ENCODE measurements around the gene RUFY1.
A peak's percentile ranks its signal among the peaks of the same experiment; 100 is the strongest.
"Not testable (repeated sequence)": the region's sequence is repeated elsewhere in the genome, so short reads cannot be mapped to it uniquely, and the experiment has no call there.

Gene RUFY1

DNA sequence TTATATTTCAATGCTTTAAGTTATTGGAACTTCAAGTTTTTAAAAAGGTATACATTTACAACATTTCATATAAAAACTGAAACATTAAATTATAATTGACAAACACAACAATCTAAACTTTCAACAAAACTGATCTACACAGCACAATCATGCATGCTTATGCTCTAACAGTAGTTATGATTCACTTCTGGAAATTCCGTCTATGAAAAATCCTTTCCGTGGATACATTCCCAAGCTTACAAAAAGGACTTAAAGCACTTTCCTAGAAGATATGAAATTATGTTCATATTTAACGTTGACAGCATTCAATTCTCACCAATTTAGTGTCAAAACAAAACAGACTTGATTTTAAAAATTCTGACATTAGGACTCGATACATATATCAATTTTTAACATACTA is 69.4 kb downstream of the RUFY1 start:
- no peaks in the 10 kb centered on the region for H3K27me3 ChIP-seq
- TF ChIP-seq Cebpa-rat (IDR thresholded peaks at IDR 0.05): no peak
- peaks cover 85% of the 10 kb centered on the region for H4K20me1 ChIP-seq
- H3K4me2 ChIP-seq: peak overlapping the region; percentile 88
- peak overlapping the region; percentile 95 for H3K4me3 ChIP-seq
- H3K9me3 ChIP-seq: no peaks in the 10 kb centered on the region
- peaks cover 57% of the 10 kb centered on the region for H3K4me1 ChIP-seq
- peaks cover 77% of the 10 kb centered on the region for H3K36me3 ChIP-seq
- no peak overlapping the region for H3K9ac ChIP-seq
- H3K27ac ChIP-seq: no peak overlapping the region

DNA sequence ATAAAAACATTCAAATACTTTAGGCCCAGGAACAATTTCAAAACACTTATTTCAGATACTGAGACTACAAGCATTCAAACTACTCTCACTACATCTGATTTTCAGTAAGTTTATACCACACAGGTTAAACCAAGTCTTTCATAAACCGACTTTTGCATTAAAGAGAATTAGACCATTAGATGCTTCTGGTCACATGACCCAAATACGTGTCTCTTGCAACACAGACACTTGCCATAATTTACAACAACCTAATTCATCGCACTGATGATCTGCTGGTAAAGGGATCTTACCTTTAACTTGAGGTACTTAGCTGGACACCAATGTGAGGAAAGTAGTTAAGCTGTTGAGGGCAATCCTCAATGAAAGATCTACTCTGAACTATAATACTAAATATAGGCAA is 69.9 kb downstream of the RUFY1 start:
- no peak overlapping the region for H3K27ac ChIP-seq
- peaks cover 62% of the 10 kb centered on the region for H3K4me1 ChIP-seq
- H3K4me2 ChIP-seq: peak overlapping the region; percentile 88
- H3K9me3 ChIP-seq: no peaks in the 10 kb centered on the region
- no peaks in the 10 kb centered on the region for H3K27me3 ChIP-seq
- peak overlapping the region; percentile 100 for H3K9ac ChIP-seq
- peak overlapping the region; percentile 95 for H3K4me3 ChIP-seq
- peaks cover 72% of the 10 kb centered on the region for H3K36me3 ChIP-seq
- peaks cover 80% of the 10 kb centered on the region for H4K20me1 ChIP-seq
- no peak for TF ChIP-seq Cebpa-rat (IDR thresholded peaks at IDR 0.05)

DNA sequence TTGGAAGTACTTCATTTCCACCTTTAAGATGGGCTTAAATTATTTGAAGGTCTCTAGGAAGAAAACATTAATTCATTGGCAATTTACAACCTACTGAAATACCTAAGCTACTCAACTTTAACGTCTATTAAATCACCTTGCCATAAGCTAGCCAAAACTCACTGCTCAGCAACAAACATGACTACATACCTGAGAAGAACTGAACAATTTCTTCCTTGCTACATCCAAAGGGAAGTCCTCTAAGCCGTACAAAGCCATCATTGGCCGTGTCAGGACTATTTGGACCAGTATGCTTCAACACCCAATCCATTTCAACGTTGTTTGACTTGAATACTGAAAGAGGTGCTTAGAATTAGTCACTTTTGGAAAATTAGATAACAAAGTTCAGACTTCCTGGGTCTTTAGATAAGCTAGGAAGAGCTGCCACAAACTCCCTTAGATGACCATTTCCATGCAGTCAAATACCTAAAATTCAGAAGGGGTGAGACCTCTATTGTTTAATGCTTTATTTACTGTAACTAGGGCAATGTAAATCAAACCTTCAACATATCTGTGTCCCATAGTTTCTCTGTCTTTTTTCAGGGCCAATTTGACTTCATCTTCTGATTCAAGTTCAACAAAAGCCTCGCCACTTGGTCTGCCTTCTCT is 70.5 kb downstream of the RUFY1 start:
- Histone ChIP-seq H3K4me3 (peak overlapping the region; percentile 95), H3K36me3 (peaks cover 66% of the 10 kb centered on the region), H3K9me3 (no peaks in the 10 kb centered on the region), H3K4me1 (peaks cover 63% of the 10 kb centered on the region), H3K27me3 (no peaks in the 10 kb centered on the region), H4K20me1 (peaks cover 75% of the 10 kb centered on the region), H3K4me2 (peak overlapping the region; percentile 88), H3K9ac (peak overlapping the region; percentile 100), H3K27ac (no peak overlapping the region)
- no peak for TF ChIP-seq Cebpa-rat (IDR thresholded peaks at IDR 0.05)

DNA sequence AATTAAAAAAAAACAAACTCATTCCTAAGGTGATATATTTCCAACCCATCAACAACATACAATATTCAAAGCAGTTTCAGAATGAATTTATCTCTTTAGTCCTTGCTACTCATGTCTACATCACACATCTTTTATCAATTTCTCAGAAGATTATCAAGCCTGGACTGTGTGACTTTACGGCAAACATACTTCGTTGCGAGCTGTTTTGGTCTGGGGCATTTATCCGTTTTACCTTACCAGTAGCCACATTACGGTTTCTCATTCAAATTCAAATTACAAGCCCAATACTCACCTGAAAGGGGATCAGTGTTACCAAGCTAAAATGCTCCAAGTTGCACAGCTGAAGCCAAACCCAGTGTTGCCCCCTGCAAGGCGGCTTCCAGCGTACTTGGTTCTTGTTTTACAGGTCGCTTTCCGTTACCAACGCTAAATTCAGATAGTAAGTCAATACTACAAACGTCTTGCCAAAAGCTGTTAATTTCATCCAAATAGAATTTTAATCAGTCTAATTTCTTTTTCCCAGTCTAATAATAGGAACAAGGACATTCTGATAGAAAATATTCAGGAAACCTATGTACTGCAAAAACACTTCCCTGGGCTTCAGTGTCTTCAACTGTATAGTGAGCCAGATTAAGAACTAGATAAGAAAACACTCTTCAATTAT is 71.3 kb downstream of the RUFY1 start:
- no peak for TF ChIP-seq Cebpa-rat (IDR thresholded peaks at IDR 0.05)
- Histone ChIP-seq H3K9me3 (no peaks in the 10 kb centered on the region), H3K9ac (peak overlapping the region; percentile 100), H3K27ac (peak overlapping the region; percentile 77; the same call in 1 of the 2 replicates), H3K4me1 (peaks cover 63% of the 10 kb centered on the region), H4K20me1 (peaks cover 66% of the 10 kb centered on the region), H3K36me3 (peaks cover 58% of the 10 kb centered on the region), H3K4me3 (peak overlapping the region; percentile 95), H3K27me3 (no peaks in the 10 kb centered on the region), H3K4me2 (peak overlapping the region; percentile 88)

DNA sequence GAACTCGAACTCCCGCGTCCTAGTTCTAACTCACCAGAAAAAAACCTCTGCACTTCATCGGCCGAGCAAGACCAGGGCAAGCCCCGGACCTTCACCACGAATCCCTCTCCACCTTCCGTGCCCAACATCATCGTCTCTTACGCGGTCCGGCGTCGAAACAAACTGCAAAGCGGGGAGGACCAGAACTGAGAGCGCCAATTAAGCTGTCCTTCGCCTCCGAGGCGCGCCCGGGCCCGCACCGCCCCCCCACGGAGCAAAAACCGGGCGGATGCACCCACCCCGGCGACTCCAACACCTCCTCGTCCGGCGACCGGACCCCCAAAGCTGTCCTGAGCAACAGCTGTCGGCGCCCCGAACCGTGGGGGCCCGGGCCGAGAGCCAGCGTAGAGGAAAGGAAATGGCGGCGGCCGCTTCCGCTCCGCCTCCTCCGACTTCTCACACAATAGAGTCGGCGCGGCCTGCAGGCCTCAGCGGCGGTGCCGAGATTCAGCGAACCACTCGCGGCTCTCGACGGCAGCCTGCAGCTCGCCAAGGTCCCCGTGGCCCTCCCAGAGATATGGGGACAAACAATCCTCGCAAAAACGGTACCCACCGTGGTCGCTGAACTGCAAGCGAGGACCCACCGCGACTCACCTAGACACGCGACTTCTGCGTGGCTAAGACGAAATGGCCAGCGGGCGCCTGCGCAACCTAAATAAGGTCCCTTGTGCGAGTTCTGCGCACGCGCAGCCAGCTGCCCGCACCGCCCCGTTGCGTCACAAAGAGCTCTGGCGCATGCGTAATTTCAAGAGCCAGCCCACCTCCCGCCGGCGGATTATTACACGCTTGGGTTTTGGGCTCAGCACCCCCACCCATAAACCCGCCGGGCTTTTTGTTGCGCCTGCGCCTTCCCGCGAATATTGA is 72.9 kb downstream of the RUFY1 start, which contains the start of gene HNRNPH1:
Gene HNRNPH1, minus strand, starts transcription at position 669 of the 903 bp plus-strand sequence. Its CDS starts 538 bp downstream, at position 131.
- Histone ChIP-seq H3K9ac (peak within 1 kb of the TSS; percentile 100), H3K4me3 (peak within 1 kb of the TSS; percentile 95), H3K27ac (peak within 1 kb of the TSS; percentile 100), H3K36me3 (peaks cover 42% of the 10 kb centered on the region), H3K4me1 (peaks cover 51% of the 10 kb centered on the region), H3K4me2 (peak within 1 kb of the TSS; percentile 96), H3K27me3 (no peaks in the 10 kb centered on the region), H4K20me1 (peaks cover 51% of the 10 kb centered on the region), H3K9me3 (no peaks in the 10 kb centered on the region)
- TF ChIP-seq Cebpa-rat (IDR thresholded peaks at IDR 0.05): peak; percentile 66; the same call in 1 of the 2 replicates

DNA sequence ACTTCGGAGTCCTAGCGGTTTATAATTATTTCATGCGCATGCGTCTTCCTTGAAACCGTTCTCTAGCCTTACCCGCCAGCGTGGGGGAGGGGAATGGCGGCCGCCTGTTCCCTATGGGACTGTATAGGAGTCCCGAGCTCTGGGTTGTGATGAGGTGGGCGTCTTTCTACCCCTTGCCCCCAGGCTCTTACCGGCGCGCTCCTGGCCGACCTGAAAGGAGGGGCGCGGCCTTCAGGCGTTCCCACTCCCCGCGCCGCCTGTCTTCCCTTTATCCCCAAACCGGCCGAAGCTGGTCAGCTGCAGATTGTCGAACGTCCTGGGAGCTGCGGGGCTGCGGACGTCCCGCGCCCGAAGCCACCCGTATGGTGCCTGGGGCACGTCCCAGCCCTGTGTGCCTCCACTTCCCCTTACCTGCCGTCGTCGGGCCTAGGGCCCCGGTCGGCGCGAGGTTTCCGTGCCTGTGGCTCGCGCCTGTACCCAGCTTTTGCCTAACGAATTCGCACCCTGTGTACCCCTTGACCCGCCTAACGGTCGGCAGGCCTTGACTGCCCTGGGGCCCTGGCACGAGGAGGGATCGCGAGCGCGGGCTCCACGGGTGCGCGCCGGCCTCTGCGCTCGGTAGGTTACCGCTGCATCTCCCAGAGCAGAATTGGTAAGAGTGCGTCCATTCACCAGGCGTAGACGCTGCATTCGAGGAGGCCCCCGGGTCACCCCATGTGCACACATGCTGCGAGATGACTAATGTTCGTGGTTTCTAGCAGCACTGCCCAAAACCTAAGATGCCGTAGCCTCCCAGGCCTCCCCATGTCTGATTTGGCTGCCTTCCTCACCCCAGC is 73.8 kb downstream of the RUFY1 start:
- peaks cover 42% of the 10 kb centered on the region for H3K4me1 ChIP-seq
- peaks cover 39% of the 10 kb centered on the region for H3K36me3 ChIP-seq
- peak overlapping the region; percentile 100 for H3K27ac ChIP-seq
- peak overlapping the region; percentile 96 for H3K4me2 ChIP-seq
- no peaks in the 10 kb centered on the region for H3K27me3 ChIP-seq
- peak overlapping the region; percentile 97 for H3K9ac ChIP-seq
- H4K20me1 ChIP-seq: peaks cover 42% of the 10 kb centered on the region
- H3K9me3 ChIP-seq: no peaks in the 10 kb centered on the region
- no peak for TF ChIP-seq Cebpa-rat (IDR thresholded peaks at IDR 0.05)
- H3K4me3 ChIP-seq: peak overlapping the region; percentile 95

DNA sequence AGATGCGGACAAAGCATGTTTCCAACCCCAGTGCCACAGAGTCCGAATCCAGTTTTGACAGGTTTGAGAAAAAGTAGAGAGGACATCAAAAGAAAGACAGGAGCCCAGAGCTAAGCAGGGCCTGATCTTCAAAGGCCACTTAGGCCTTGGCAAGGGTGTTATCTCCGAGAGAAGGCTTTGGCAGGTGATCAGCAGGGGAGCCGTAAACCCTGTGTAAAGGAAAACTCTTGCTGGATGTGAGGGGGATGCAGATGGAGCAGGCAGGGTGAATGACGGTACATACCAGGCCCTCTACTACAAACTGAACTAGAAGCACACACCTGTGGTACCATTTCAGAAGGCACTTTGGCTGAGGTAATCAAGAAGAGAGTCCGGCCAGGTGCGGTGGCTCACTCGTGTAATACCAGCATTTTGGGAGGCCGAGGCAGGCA is 74.5 kb downstream of the RUFY1 start:
- Histone ChIP-seq H3K36me3 (peaks cover 39% of the 10 kb centered on the region), H3K9me3 (no peaks in the 10 kb centered on the region), H4K20me1 (peaks cover 34% of the 10 kb centered on the region), H3K4me1 (peaks cover 35% of the 10 kb centered on the region), H3K4me2 (peak overlapping the region; percentile 96), H3K27me3 (no peaks in the 10 kb centered on the region), H3K4me3 (peak overlapping the region; percentile 95; the same call in 1 of the 2 replicates), H3K27ac (peak overlapping the region; percentile 100), H3K9ac (peak overlapping the region; percentile 97)
- TF ChIP-seq Cebpa-rat (IDR thresholded peaks at IDR 0.05): no peak

DNA sequence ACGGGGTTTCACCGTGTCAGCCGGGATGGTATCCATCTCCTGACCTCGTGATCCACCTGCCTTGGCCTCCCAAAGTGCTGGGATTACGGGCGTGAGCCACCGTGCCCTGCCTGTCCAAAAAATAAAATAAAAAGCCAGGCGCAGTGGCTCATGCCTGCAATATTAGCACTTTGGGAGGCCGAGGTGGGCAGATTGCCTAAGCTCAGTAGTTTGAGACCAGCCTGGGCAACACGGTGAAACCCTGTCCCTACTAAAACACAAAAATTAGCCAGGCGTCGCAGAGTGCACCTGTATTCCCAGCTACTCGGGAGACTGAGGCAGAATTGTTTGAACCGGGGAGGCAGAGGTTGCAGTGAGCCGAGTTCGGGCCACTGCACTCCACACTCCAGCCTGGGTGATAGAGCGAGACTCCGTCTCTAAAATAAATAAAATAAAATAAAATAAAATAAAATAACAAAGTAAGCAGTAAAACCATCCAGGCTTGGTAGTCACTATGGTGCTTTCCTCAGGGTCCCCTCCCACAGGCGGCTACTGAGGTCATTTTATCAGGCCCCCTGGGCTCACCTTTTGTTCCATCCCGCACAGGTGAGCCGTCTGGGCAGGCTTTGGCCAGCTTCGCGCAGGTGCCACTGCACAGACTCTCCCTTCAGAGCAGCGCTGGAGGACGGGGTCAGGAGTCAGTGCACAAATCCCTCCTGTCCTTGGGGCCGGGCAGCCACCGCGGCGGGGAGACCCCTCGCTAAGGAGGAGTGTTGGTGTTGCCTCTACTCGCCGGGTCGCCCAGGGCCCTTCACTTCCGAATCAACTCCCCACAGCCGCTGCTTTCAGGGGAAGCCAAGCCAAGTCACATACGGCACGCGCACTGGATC is 83.4 kb downstream of the RUFY1 start:
- peaks cover 18% of the 10 kb centered on the region for H3K4me1 ChIP-seq
- H3K4me2 ChIP-seq: peak overlapping the region; percentile 75
- peaks cover 13% of the 10 kb centered on the region for H3K9me3 ChIP-seq
- H3K27me3 ChIP-seq, H4K20me1 ChIP-seq: not testable (repeated sequence)
- peaks cover 23% of the 10 kb centered on the region for H3K36me3 ChIP-seq
- peak overlapping the region; percentile 52; the same call in 1 of the 2 replicates for H3K9ac ChIP-seq
- H3K4me3 ChIP-seq: peak overlapping the region; percentile 66
- 0 out of 2 replicates have a peak overlapping the region, but pooled peaks have one; percentile 1 for H3K27ac ChIP-seq

DNA sequence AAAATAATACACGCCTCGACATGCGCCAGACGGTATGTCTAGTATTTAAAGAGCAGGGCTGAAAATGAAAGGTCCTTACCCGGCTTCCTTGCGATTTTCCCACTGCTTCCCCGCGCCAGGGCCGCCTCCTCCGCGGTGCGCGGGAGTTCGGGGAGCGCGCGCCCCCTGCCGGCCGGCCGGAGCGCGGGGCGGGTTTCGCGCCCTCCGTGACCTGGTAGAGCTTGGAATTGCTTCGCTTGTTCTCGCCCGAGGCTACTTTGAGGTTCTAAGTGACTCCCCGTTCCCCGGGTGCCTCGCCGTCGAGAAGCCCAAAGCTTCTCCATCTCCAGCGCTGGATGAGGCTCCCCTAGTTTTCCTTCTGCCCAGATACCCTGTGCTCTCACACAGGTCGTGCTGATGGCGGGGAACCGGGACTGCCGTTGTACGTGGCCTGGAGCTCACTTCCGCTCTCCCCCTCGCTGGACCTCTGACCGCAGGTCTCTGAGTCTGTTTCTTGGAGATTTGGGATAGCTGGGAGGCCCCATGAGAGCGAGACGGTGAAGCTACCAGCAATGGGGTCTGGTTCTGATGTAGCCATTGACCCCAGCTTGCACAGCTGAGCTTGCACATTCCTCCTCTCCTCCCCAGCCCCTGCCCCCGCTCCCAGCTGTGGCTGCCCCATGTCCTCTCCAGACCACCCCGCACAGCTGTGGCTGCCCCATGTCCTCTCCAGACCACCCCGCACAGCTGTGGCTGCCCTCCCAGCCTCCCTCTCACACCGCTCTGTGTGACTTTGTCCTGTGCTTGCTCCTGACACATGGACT is 84.2 kb downstream of the RUFY1 start:
- not testable (repeated sequence) for H4K20me1 ChIP-seq, H3K4me3 ChIP-seq, H3K27ac ChIP-seq, H3K4me2 ChIP-seq, H3K27me3 ChIP-seq, H3K9ac ChIP-seq
- peaks cover 18% of the 10 kb centered on the region for H3K4me1 ChIP-seq
- peaks cover 19% of the 10 kb centered on the region for H3K36me3 ChIP-seq
- H3K9me3 ChIP-seq: peaks cover 13% of the 10 kb centered on the region

DNA sequence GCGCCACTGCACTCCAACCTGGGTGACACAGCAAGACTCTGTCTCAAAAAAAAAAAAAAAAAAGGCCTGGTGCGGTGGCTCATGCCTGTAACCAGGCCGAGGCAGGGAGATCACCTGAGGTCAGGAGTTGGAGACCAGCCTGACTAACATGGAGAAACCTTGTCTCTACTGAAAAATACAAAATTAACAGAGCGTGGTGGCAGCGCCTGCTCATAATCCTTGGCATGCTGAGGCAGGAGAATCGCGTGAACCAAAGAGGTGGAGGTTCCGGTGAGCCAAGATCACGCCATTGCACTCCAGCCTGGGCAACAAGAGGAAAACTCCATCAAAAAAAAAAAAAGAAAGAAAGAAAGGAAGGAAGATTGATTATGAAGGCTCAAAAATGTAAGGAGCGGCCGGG is 88.9 kb downstream of the RUFY1 start:
- not testable (repeated sequence) for H3K4me3 ChIP-seq, H3K27ac ChIP-seq, H4K20me1 ChIP-seq, H3K9ac ChIP-seq, H3K36me3 ChIP-seq, H3K27me3 ChIP-seq, H3K9me3 ChIP-seq, H3K4me2 ChIP-seq
- H3K4me1 ChIP-seq: peaks cover 17% of the 10 kb centered on the region

DNA sequence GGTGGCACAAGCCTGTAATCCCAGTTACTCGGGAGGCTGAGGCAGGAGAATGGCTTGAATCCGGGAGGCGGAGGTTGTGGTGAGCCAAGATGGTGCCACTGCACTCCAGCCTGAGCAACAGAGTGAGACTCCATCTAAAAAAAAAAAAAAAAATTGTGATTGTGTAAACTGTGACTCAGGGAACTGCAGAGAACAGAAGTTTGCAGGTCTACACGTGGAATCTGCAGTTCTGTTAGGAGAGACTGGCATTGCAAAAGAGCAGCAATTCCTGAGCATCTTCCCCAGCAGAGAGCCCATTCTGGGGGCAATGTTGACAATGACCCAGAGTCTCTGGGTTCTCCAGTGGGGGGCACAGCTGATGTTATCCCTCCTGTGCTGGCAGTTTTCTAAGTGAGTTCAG is 91.4 kb downstream of the RUFY1 start:
- not testable (repeated sequence) for H3K27me3 ChIP-seq, H3K4me2 ChIP-seq, H3K4me3 ChIP-seq, H3K9ac ChIP-seq, H3K27ac ChIP-seq, H3K36me3 ChIP-seq, H3K9me3 ChIP-seq, H4K20me1 ChIP-seq
- H3K4me1 ChIP-seq: peaks cover 17% of the 10 kb centered on the region
